OCI-LY3 (cell line): ENCODE measurements around the gene METTL8.

Experiments
- CTCF ChIP-seq: fragments of 200-600, 300-600 bp; sonication (generic); IDR thresholded peaks from 2 replicates; pipeline ENCODE4 v1.5.1; 2014; ENCODE audit warnings: antibody characterized with exemption, low read length, low read depth
- EZH2phosphoT487 ChIP-seq: fragments of 200-600 bp; shearing (Covaris generic); IDR thresholded peaks from 2 replicates; pipeline ENCODE4 v1.6.1; 2018; ENCODE audit warnings: antibody characterized with exemption, mixed run types, low read depth

GRCh38 chr2:171274757-171275156 is 159.0 kb downstream of the METTL8 start:
- no peak for TF ChIP-seq EZH2phosphoT487
- TF ChIP-seq CTCF: peak; percentile 9; the same call in 1 of the 2 replicates
